CD4-positive, alpha-beta memory T cell (primary cell): ENCODE measurements around the gene KIRREL3. TPM values are rescaled to one million over a fixed set of nuclear protein-coding genes. Genes with fewer than 3 reads are reported as not detected.

Source experiments
- CTCF ChIA-PET: fragments of 350-600 bp; sonication (Branson Sonifier 250); formaldehyde crosslinking; loops from one replicate; lab custom pipeline; 2021; ENCODE audit warnings: inconsistent platforms; ENCODE audit not compliant: partially characterized antibody; lab: Charles Lee
- POLR2A ChIA-PET: fragments of 350-600 bp; sonication (Branson Sonifier 250); formaldehyde crosslinking; loops from one replicate; lab custom pipeline; 2021; ENCODE audit not compliant: partially characterized antibody; lab: Charles Lee
- DNase-seq, 5 donors: peaks; one replicate each; pipeline versions ENCODE4 v3.0.0 to v3.0.0-alpha.2; 2020 to 2022; ENCODE audit warnings: mixed read lengths in 1 of 5
- H3K27ac ChIP-seq: one replicate; pipeline ENCODE4 v1.7.0; 2013; ENCODE audit warnings: low read depth, low read length
- H3K27me3 ChIP-seq: 2 replicates; pipeline ENCODE4 v1.7.0; 2013; ENCODE audit warnings: mild to moderate bottlenecking, low read length, moderate library complexity; ENCODE audit not compliant: insufficient read depth
- H3K36me3 ChIP-seq: 2 replicates; pipeline ENCODE4 v1.7.0; 2013; ENCODE audit warnings: mild to moderate bottlenecking, low read length, moderate library complexity; ENCODE audit not compliant: insufficient read depth
- H3K4me1 ChIP-seq: 2 replicates; pipeline ENCODE4 v1.7.0; 2013; ENCODE audit warnings: mild to moderate bottlenecking, low read length, moderate library complexity; ENCODE audit not compliant: insufficient read depth
- H3K4me3 ChIP-seq, 2 donors: one replicate each; pipeline ENCODE4 v1.7.0; 2013; ENCODE audit warnings: low read length in 2 of 2, mild to moderate bottlenecking in 1 of 2
- H3K9me3 ChIP-seq, 2 donors: one replicate each; pipeline ENCODE4 v1.7.0; 2013; ENCODE audit warnings: low read length in 2 of 2, control low read depth in 1 of 2; ENCODE audit not compliant: control insufficient read depth in 1 of 2
- H3K27ac Mint-ChIP-seq, 7 donors: one replicate each; pipeline ENCODE4 v1.8.0; 2020 to 2021; ENCODE audit warnings: mixed read lengths in 7 of 7, mild to moderate bottlenecking in 6 of 7, inconsistent platforms in 3 of 7, moderate library complexity in 3 of 7
- H3K27me3 Mint-ChIP-seq, 2 donors: one replicate each; pipeline ENCODE4 v1.8.0; 2020 to 2021; ENCODE audit warnings: mixed read lengths in 2 of 2
- H3K36me3 Mint-ChIP-seq, 2 donors: one replicate each; pipeline ENCODE4 v1.8.0; 2020 to 2021; ENCODE audit warnings: mixed read lengths in 2 of 2, inconsistent platforms in 1 of 2, mild to moderate bottlenecking in 1 of 2
- H3K4me1 Mint-ChIP-seq, 4 donors: one replicate each; pipeline ENCODE4 v1.8.0; 2020 to 2021; ENCODE audit warnings: mixed read lengths in 4 of 4, mild to moderate bottlenecking in 1 of 4
- H3K4me3 Mint-ChIP-seq, 8 donors: one replicate each; pipeline ENCODE4 v1.8.0; 2020 to 2021; ENCODE audit warnings: mixed read lengths in 8 of 8, mild to moderate bottlenecking in 7 of 8, moderate library complexity in 6 of 8, inconsistent platforms in 3 of 8
- H3K9me3 Mint-ChIP-seq, 8 donors: one replicate each; pipeline ENCODE4 v1.8.0; 2020 to 2021; ENCODE audit warnings: mixed read lengths in 8 of 8, mild to moderate bottlenecking in 5 of 8, inconsistent platforms in 3 of 8, moderate library complexity in 1 of 8
- intact Hi-C: fragments of 100-400 bp; cut with micrococcal nuclease; formaldehyde crosslinking; loops from one replicate; pipeline ENCODE4 v1.15.1; 2023
- polyA plus RNA-seq, 2 donors: library from polyadenylated mRNA; unstranded; fragments of 300-500 nt; fragmentation: Illumina TruSeq; gene quantifications; one replicate each; pipeline ENCODE4 v1.2.3, GENCODE V29; 2021
- total RNA-seq, 2 experiments: library from RNA; stranded (reverse); gene quantifications; one replicate each; pipeline ENCODE4 v1.2.3, GENCODE V29; 2021

The KIRREL3 gene
- total and polyA plus RNA-seq, 4 experiments from 2014 or later = not detected

GRCh38 chr11:126973051-126973450, 27.5 kb downstream of the KIRREL3 start:
- H3K27ac Mint-ChIP-seq = no peak overlapping the region
- H3K27me3 Mint-ChIP-seq = peaks cover 8 to 10% of the 10 kb centered on the region in 2 donors
- Histone ChIP-seq H3K4me3 (no peak overlapping the region), H3K27me3 (no peaks in the 10 kb centered on the region), H3K36me3 (no peaks in the 10 kb centered on the region), H3K9me3 (no peaks in the 10 kb centered on the region), H3K27ac (no peak overlapping the region), H3K4me1 (no peaks in the 10 kb centered on the region)
- CTCF ChIA-PET = no interaction called here
- intact Hi-C loops = no loop called here
- no peak overlapping the region for H3K4me3 Mint-ChIP-seq
- POLR2A ChIA-PET = no interaction called here
- peaks cover 0 to 3% (median 0%) of the 10 kb centered on the region in 4 donors for H3K4me1 Mint-ChIP-seq
- H3K9me3 Mint-ChIP-seq = peaks cover 0 to 5% (median 0%) of the 10 kb centered on the region in 8 donors
- DNase-seq = no peak
- H3K36me3 Mint-ChIP-seq = no peaks in the 10 kb centered on the region

DNA sequence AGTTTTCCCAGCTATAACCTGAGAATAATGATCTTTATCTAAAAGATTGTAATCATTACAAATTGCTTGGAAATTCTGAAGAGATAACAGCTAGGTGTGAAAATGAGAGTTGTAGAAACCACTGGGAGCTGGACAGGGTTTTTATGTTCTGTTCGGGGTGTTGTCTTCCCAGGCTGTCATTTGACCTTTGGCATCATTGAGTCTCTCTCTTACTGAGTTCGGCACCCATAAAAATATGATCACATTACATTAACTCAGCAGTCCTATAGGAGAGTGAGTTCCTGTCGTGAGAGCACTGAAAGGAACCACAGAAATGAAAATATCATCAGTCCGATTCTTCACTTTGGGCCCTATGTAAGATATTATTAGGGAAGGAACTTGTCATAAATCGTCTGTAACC, 29.3 kb downstream of the KIRREL3 start:
- ChIA-PET CTCF (no interaction called here), POLR2A (no interaction called here)
- H3K27ac Mint-ChIP-seq = no peak overlapping the region
- peaks cover 0 to 3% (median 0%) of the 10 kb centered on the region in 4 donors for H3K4me1 Mint-ChIP-seq
- no peak overlapping the region for H3K4me3 Mint-ChIP-seq
- H3K36me3 Mint-ChIP-seq = no peaks in the 10 kb centered on the region
- peaks cover 7 to 23% of the 10 kb centered on the region in 2 donors for H3K27me3 Mint-ChIP-seq
- intact Hi-C loops = no loop called here
- Histone ChIP-seq H3K27me3 (no peaks in the 10 kb centered on the region), H3K36me3 (no peaks in the 10 kb centered on the region), H3K9me3 (no peaks in the 10 kb centered on the region), H3K27ac (no peak overlapping the region), H3K4me1 (no peaks in the 10 kb centered on the region), H3K4me3 (no peak overlapping the region)
- no peak for DNase-seq
- peaks cover 0 to 5% (median 0%) of the 10 kb centered on the region in 8 donors for H3K9me3 Mint-ChIP-seq

DNA sequence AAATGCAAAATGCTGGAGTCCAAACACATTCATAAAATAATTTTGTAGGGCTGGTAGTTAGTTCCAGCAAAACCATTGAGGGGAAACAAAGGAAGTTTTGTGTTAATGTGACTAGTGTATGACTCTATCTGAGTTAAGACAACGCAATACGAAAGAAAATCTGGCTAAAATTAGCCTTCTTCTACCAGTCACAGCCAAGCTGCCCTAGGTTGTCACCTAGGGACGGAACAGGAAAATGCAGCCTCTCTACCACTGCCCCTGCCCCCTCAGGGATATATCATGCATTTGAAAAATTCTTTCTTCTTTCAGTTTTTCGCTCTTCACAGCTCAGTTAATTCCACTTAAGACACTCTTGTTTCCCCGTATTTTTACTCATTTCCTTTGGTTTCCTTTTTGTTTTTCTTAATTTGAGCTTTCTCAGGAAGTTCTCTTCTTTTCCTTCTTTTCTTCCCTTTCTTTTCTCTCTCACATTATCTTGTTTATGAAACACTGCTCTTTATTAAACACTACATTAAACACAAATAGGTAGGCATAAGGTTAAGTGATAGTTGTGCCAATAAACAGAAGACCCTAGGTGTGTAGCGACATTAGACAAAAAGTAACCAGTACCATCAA, 30.6 kb downstream of the KIRREL3 start:
- DNase-seq = no peak
- intact Hi-C loops = no loop called here
- Histone ChIP-seq H3K9me3 (no peaks in the 10 kb centered on the region), H3K27me3 (no peaks in the 10 kb centered on the region), H3K36me3 (no peaks in the 10 kb centered on the region), H3K27ac (no peak overlapping the region), H3K4me3 (no peak overlapping the region), H3K4me1 (no peaks in the 10 kb centered on the region)
- ChIA-PET CTCF (interaction anchor here (0.6 kb wide), 1 partner anchor 95 kb away, joined by 3 read pairs; no protein-coding TSS in a partner anchor), POLR2A (no interaction called here)
- Mint-ChIP-seq H3K9me3 (peaks cover 0 to 5% (median 0%) of the 10 kb centered on the region in 8 donors), H3K27ac (no peak overlapping the region), H3K4me3 (no peak overlapping the region), H3K36me3 (no peaks in the 10 kb centered on the region), H3K27me3 (peaks cover 5 to 24% of the 10 kb centered on the region in 2 donors), H3K4me1 (peaks cover 0 to 3% (median 0%) of the 10 kb centered on the region in 4 donors)

DNA sequence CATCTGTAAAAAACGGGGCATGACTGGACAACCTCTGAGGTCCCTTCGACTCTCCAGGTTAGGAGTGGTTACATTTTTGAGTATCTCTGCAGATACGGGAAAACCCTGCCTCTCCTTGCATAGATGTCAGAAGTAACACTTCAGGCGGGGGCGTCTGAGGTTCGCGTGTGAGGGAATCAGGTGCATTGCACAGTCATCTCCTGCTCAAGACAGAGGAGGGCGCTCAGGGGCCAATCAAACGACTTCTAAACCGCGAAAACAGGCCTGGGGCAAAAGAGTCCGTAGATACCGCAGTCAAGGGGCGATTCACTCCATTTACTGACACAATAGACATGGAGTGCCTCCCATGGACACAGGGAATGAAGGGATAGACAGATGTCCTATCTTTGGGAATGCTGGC, 31.7 kb downstream of the KIRREL3 start:
- peaks cover 0 to 5% (median 0%) of the 10 kb centered on the region in 8 donors for H3K9me3 Mint-ChIP-seq

DNA sequence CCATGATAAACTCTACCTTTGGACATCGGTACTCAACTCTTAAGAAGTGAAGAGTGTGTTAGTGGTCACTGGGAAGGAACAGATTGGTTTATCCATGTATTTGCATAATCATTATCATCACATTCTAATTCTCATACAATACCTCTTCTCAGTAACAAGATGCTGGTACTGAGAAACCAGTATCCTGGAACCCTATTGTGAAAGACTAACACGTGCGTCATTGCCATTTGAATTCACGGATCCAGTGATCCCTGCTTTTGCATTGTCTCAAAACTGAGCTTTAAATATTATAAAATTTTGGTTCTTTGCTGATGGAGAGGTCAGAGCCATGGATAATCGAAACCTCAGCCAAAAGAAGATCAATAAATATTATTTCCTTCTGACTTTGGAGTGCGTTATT, 35.2 kb downstream of the KIRREL3 start:
- H3K9me3 Mint-ChIP-seq = peaks cover 0 to 2% (median 0%) of the 10 kb centered on the region in 8 donors
- H3K27me3 ChIP-seq = no peaks in the 10 kb centered on the region
- ChIA-PET POLR2A (no interaction called here), CTCF (no interaction called here)
- no peaks in the 10 kb centered on the region for H3K9me3 ChIP-seq
- H3K4me1 Mint-ChIP-seq = peaks cover 0 to 3% (median 0%) of the 10 kb centered on the region in 4 donors
- H3K36me3 ChIP-seq = no peaks in the 10 kb centered on the region
- intact Hi-C loops = no loop called here
- H3K27ac Mint-ChIP-seq = no peak overlapping the region
- H3K36me3 Mint-ChIP-seq = no peaks in the 10 kb centered on the region
- no peaks in the 10 kb centered on the region for H3K4me1 ChIP-seq
- no peak for DNase-seq
- H3K27me3 Mint-ChIP-seq = peaks cover 5 to 24% of the 10 kb centered on the region in 2 donors
- no peak overlapping the region for H3K4me3 ChIP-seq
- no peak overlapping the region for H3K4me3 Mint-ChIP-seq
- no peak overlapping the region for H3K27ac ChIP-seq

More for the DNA sequence above, 31.7 kb downstream of the KIRREL3 start:
- DNase-seq = no peak
- Mint-ChIP-seq H3K4me1 (peaks cover 0 to 3% (median 0%) of the 10 kb centered on the region in 4 donors), H3K4me3 (peak overlapping the region in 1 of 8 donors; percentile 14), H3K36me3 (no peaks in the 10 kb centered on the region), H3K27me3 (peaks cover 7 to 26% of the 10 kb centered on the region in 2 donors), H3K27ac (no peak overlapping the region)
- intact Hi-C loops = no loop called here
- Histone ChIP-seq H3K36me3 (no peaks in the 10 kb centered on the region), H3K4me1 (no peaks in the 10 kb centered on the region), H3K9me3 (no peaks in the 10 kb centered on the region), H3K4me3 (no peak overlapping the region), H3K27me3 (no peaks in the 10 kb centered on the region), H3K27ac (no peak overlapping the region)
- ChIA-PET CTCF (no interaction called here), POLR2A (no interaction called here)

GRCh38 chr11:126963603-126964363, 36.8 kb downstream of the KIRREL3 start:
- H3K4me1 Mint-ChIP-seq = no peaks in the 10 kb centered on the region
- H3K27ac Mint-ChIP-seq = no peak overlapping the region
- intact Hi-C loops = no loop called here
- H3K36me3 Mint-ChIP-seq = no peaks in the 10 kb centered on the region
- no peak overlapping the region for H3K27ac ChIP-seq
- no peak overlapping the region for H3K4me3 Mint-ChIP-seq
- no peak overlapping the region for H3K4me3 ChIP-seq
- POLR2A ChIA-PET = no interaction called here
- no peaks in the 10 kb centered on the region for H3K36me3 ChIP-seq
- H3K9me3 Mint-ChIP-seq = peaks cover 0 to 2% (median 0%) of the 10 kb centered on the region in 8 donors
- no peak for DNase-seq
- H3K9me3 ChIP-seq = no peaks in the 10 kb centered on the region
- CTCF ChIA-PET = no interaction called here
- no peaks in the 10 kb centered on the region for H3K27me3 ChIP-seq
- peaks cover 5 to 21% of the 10 kb centered on the region in 2 donors for H3K27me3 Mint-ChIP-seq
- no peaks in the 10 kb centered on the region for H3K4me1 ChIP-seq

GRCh38 chr11:126963115-126963514, 37.5 kb downstream of the KIRREL3 start:
- H3K27ac Mint-ChIP-seq = no peak overlapping the region
- ChIA-PET POLR2A (no interaction called here), CTCF (no interaction called here)
- Histone ChIP-seq H3K27me3 (no peaks in the 10 kb centered on the region), H3K27ac (no peak overlapping the region), H3K4me3 (no peak overlapping the region), H3K4me1 (no peaks in the 10 kb centered on the region), H3K36me3 (no peaks in the 10 kb centered on the region), H3K9me3 (no peaks in the 10 kb centered on the region)
- H3K4me3 Mint-ChIP-seq = no peak overlapping the region
- no peaks in the 10 kb centered on the region for H3K4me1 Mint-ChIP-seq
- H3K9me3 Mint-ChIP-seq = peaks cover 0 to 2% (median 0%) of the 10 kb centered on the region in 8 donors
- no peaks in the 10 kb centered on the region for H3K36me3 Mint-ChIP-seq
- DNase-seq = no peak
- intact Hi-C loops = no loop called here
- H3K27me3 Mint-ChIP-seq = peaks cover 5 to 22% of the 10 kb centered on the region in 2 donors
